ENCODE data around the gene ZSWIM5. TPM values are rescaled to one million over a fixed set of nuclear protein-coding genes. Genes with fewer than 3 reads are reported as not detected.

ZSWIM5 gene
- total RNA-seq (2011; cell fraction: chromatin; rRNA removed; ENCODE audit: low replicate concordance), result 0.05 TPM in 1 of 2 replicates, not detected in the other
- total RNA-seq (2011; cell fraction: nucleolus; rRNA removed), result 0.17 TPM in 1 of 2 replicates, not detected in the other
- total RNA-seq (2011; cell fraction: nucleoplasm; rRNA removed), result not detected in 2 replicates
- total RNA-seq (2014; rRNA removed) (under 0.01 and 0.08 TPM in 2 replicates), total RNA-seq (2014; rRNA removed; fragmentation: Illumina TruSeq; extraction: Trizol) (0.04 TPM in 1 of 2 replicates, not detected in the other), total RNA-seq (2015; rRNA removed; fragmentation: Illumina TruSeq; extraction: Trizol) (0.04 TPM in 2 replicates), total RNA-seq (2021) (0.07 and 0.22 TPM in 2 replicates), polyA plus RNA-seq (2011; rRNA removed) (0.01 TPM in 1 of 2 replicates, not detected in the other), polyA plus RNA-seq (2014; fragmentation: Illumina TruSeq; extraction: Trizol) (0.03 TPM in 1 of 2 replicates, not detected in the other), polyA plus RNA-seq (2014; fragmentation: Nextera tagmentation; extraction: Ambion mirVana) (not detected), polyA plus RNA-seq (2014; rRNA removed) (0.03 TPM in 1 of 2 replicates, not detected in the other), polyA minus RNA-seq (2011; rRNA and poly(A)+ RNA removed) (0.11 and 0.12 TPM in 2 replicates), Bru-seq, nascent RNA (percentile 28 among the genes with signal in this experiment), BruChase-seq, experiment 1, labeled RNA remaining after a 2-hour chase (percentile 39 among the genes with signal in this experiment), BruChase-seq, experiment 2, labeled RNA remaining after a 6-hour chase (percentile 38 among the genes with signal in this experiment)
- polyA plus RNA-seq (2011; cell fraction: cytosol; rRNA removed), result 0.03 and 0.04 TPM in 2 replicates
- polyA plus RNA-seq (2011; cell fraction: nucleus; rRNA removed), result 0.03 and 0.06 TPM in 2 replicates
- polyA plus RNA-seq (2012), result 0.07 and 0.26 TPM in 2 replicates
- polyA minus RNA-seq (2011; cell fraction: cytosol; rRNA and poly(A)+ RNA removed), result not detected in 2 replicates
- polyA minus RNA-seq (2011; cell fraction: nucleus; rRNA and poly(A)+ RNA removed), result under 0.01 and 0.13 TPM in 2 replicates
- long read RNA-seq, experiment 1, partial matches to known transcripts, result 0 of 2 reads
- long read RNA-seq, experiment 1, other reads (novel, unspliced or antisense), result 2 of 2 reads
- long read RNA-seq, experiment 2, result 0 reads
- long read RNA-seq, experiment 3, result 0 reads

- ChIA-PET CTCF (ENCODE audit: low intra/inter-chr PET ratio) (interaction anchor here (0.7 kb wide), 1 partner anchor 192 kb away, joined by 4 read pairs; no protein-coding TSS in a partner anchor), POLR2A (interaction anchor here (0.5 to 1.7 kb wide), 8 partner anchors 9 to 892 kb away, joined by 3 to 5 read pairs (median 4); no protein-coding TSS in a partner anchor)
- Histone ChIP-seq H3K79me2 (ENCODE audit: control insufficient read depth, insufficient read depth, low read length) (no peaks in the 10 kb centered on the region), H2AFZ (ENCODE audit: low read depth, low read length) (peak within 1 kb of the TSS; percentile 90), H3K27ac (ENCODE audit: extremely low read depth, low read depth, low read length) (no peak within 1 kb of the TSS), H3K4me1 (replicated peaks in 1 of 2; ENCODE audit: control insufficient read depth in 2 of 2, insufficient read depth in 2 of 2, low read length in 2 of 2) (peaks cover 4 to 12% of the 10 kb centered on the region in 2 experiments; a peak in 4 of 5 replicates), H3K9ac (ENCODE audit: insufficient read depth in 1 of 2, low read depth in 2 of 2, low read length in 2 of 2) (peak within 1 kb of the TSS in 1 of 2 experiments; percentile 90; a peak in 3 of 4 replicates), H4K20me1 (replicated peaks; ENCODE audit: control insufficient read depth, insufficient read depth, low read length) (no peaks in the 10 kb centered on the region), H3K9me3 (replicated peaks; ENCODE audit: control insufficient read depth, insufficient read depth, low read depth, low read length) (no peaks in the 10 kb centered on the region), H3K9me1 (ENCODE audit: control insufficient read depth, insufficient read depth, low read length) (no peaks in the 10 kb centered on the region), H3K36me3 (ENCODE audit: control insufficient read depth, insufficient read depth, low read length) (no peaks in the 10 kb centered on the region), H3K27me3 (ENCODE audit: control insufficient read depth in 2 of 2, insufficient read depth in 2 of 2, low read length in 2 of 2) (peaks cover 29 to 30% of the 10 kb centered on the region in 2 experiments), H3K4me2 (ENCODE audit: insufficient read depth, low read length) (peak within 1 kb of the TSS; percentile 82), H3K4me3 (peak within 1 kb of the TSS; percentile 49)
- ATAC-seq (peak; percentile 89), FAIRE-seq (no peak), DNase-seq (ENCODE audit: extremely low read depth in 1 of 4, low spot score in 3 of 4) (peak; percentile 57 to 73 (median 69))
- in situ Hi-C loops (cut with MboI), result no loop called here
- BruUV-seq (replicated peaks), result no TSS peak
- under 1% methylated on average over 51 of the region's 118 CpGs for WGBS (ENCODE audit: insufficient coverage, low coverage, missing lambda C conversion rate)
- intact Hi-C loops (cut with micrococcal nuclease), result loop anchor here (10.0 kb wide), 1 partner anchor 191 kb away; the partner anchor contains the start of genes HECTD3 and UROD
- peak; percentile 49; the same call in 1 of the 2 replicates for TF ChIP-seq RREB1 (CRISPR knock-in tag; IDR thresholded peaks at IDR 0.05)
Measured at GRCh38 chr1:45205910-45206721, at the start of gene ZSWIM5. ZSWIM5 (minus strand) TSS chr1:45206605; CDS start chr1:45206350, 255 bp downstream.
